ENCODE results near the gene GRIFIN.

- TF ChIP-seq EZH2phosphoT487 (IDR thresholded peaks at IDR 0.05; ENCODE audit: insufficient read depth, low read depth) = no peak
- TF ChIP-seq EZH2 (IDR thresholded peaks at IDR 0.05; ENCODE audit: insufficient read depth, poor library complexity, severe bottlenecking) = no peak
These were observed 32.4 kb upstream of the GRIFIN start for GRCh38 chr7:2508327-2509215.

Data from GM23248 (cell line).